ENCODE data around the gene TCF20.

DNA sequence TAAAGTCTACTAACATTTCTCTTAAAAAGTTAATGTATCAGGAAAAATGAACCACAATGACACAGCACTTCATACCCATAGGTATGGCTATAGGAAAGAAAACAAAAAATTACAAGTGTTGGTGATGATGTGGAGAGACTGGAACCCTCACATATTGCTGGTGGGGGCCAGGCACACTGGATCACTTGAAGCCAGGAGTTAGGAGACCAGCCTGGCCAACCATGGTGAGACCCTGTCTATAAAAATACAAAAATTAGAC lies 26.7 kb downstream of the TCF20 start:
- no peak for TF ChIP-seq SIN3A (IDR thresholded peaks at IDR 0.05; ENCODE audit: borderline replicate concordance, low read depth, low read length)
- TF ChIP-seq JUND (IDR thresholded peaks at IDR 0.05) = no peak
- no peak for TF ChIP-seq POLR2AphosphoS5 (IDR thresholded peaks at IDR 0.05; ENCODE audit: low read depth, low read length)
- TF ChIP-seq, protein P1, sequence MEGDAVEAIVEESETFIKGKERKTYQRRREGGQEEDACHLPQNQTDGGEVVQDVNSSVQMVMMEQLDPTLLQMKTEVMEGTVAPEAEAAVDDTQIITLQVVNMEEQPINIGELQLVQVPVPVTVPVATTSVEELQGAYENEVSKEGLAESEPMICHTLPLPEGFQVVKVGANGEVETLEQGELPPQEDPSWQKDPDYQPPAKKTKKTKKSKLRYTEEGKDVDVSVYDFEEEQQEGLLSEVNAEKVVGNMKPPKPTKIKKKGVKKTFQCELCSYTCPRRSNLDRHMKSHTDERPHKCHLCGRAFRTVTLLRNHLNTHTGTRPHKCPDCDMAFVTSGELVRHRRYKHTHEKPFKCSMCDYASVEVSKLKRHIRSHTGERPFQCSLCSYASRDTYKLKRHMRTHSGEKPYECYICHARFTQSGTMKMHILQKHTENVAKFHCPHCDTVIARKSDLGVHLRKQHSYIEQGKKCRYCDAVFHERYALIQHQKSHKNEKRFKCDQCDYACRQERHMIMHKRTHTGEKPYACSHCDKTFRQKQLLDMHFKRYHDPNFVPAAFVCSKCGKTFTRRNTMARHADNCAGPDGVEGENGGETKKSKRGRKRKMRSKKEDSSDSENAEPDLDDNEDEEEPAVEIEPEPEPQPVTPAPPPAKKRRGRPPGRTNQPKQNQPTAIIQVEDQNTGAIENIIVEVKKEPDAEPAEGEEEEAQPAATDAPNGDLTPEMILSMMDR (IDR thresholded peaks at IDR 0.05) = no peak

All from SK-N-SH (cell line).